Transverse colon (tissue), 4 donors: ENCODE data around the gene POLG. TPM values are rescaled to one million over a fixed set of nuclear protein-coding genes. Genes with fewer than 3 reads are reported as not detected.

Source experiments
- DNase-seq: peaks from one replicate; pipeline ENCODE4 v3.0.0-alpha.2; 2019
- H3K27ac ChIP-seq, 4 donors: fragments of 200-600 bp; sonication (generic); 2 replicates each; pipeline ENCODE4 v1.5.1; 2016 to 2018; ENCODE audit warnings: inconsistent platforms in 4 of 4
- H3K27me3 ChIP-seq: fragments of 200-600 bp; sonication (generic); 2 replicates; pipeline ENCODE4 v1.5.1; 2017; ENCODE audit warnings: inconsistent platforms
- H3K36me3 ChIP-seq, 4 donors: fragments of 200-600 bp; sonication (generic); 2 replicates each; pipeline ENCODE4 v1.5.1; 2017 to 2019; ENCODE audit warnings: inconsistent platforms in 4 of 4
- H3K4me1 ChIP-seq, 4 donors: fragments of 200-600 bp; sonication (generic); 2 replicates each; pipeline ENCODE4 v1.5.1; 2017 to 2020; ENCODE audit warnings: inconsistent platforms in 4 of 4
- H3K4me3 ChIP-seq, 4 donors: fragments of 200-600 bp; sonication (generic); 1 replicate in 1 of 4; 2 replicates in 3 of 4; pipeline versions ENCODE4 v1.5.1 to v1.6.1; 2017 to 2019; ENCODE audit warnings: inconsistent platforms in 4 of 4
- H3K9me3 ChIP-seq, 2 donors: fragments of 200-600 bp; sonication (generic); 2 replicates each; pipeline ENCODE4 v1.5.1; 2017 to 2019; ENCODE audit warnings: inconsistent platforms in 2 of 2
- EP300 ChIP-seq: sonication (generic); formaldehyde crosslinking; IDR thresholded peaks from one replicate; pipeline ENCODE4 v1.6.1; 2017; ENCODE audit warnings: antibody characterized with exemption, low read depth
- POLR2A ChIP-seq: fragments of 450-650 bp; IDR thresholded peaks from one replicate; pipeline ENCODE4 v1.6.1; 2016; ENCODE audit warnings: antibody characterized with exemption, mild to moderate bottlenecking, moderate library complexity
- POLR2AphosphoS5 ChIP-seq, 3 donors: sonication (generic); formaldehyde crosslinking; IDR thresholded peaks; one replicate each; pipeline ENCODE4 v1.6.1; 2016; ENCODE audit warnings: antibody characterized with exemption in 3 of 3
- WGBS, 2 donors: methylation state at CpG; one replicate each; pipeline ENCODE4 v1.1.5; 2018; ENCODE audit warnings: low coverage in 1 of 2; 5-methylcytosine and 5-hydroxymethylcytosine counted together
- in situ Hi-C, 4 donors: fragments of 200-750 bp; cut with MboI; loops; one replicate each; pipeline versions ENCODE4 v1.15.0 to v1.15.1; 2017; ENCODE audit warnings: low sequenced_read_pairs in 3 of 4, low pct_ligation_motif_present in 1 of 4, low pct_unique_long_range_greater_than_20kb in 1 of 4
- intact Hi-C: fragments of 100-400 bp; cut with DNase I; formaldehyde crosslinking; loops from one replicate; pipeline ENCODE4 v1.15.1; 2023; ENCODE audit warnings: low total_unique reads
- total RNA-seq, 4 donors: library from RNA; depleted of rRNA; stranded (reverse); fragments of >200 nt; gene quantifications; one replicate each; pipeline ENCODE4 v1.1.0, GENCODE V29; 2016
- TF ChIP-seq, protein P1 (sequence below), 5 experiments: fragments of 200-600 bp in 3 of 5; fragments of 450-650 bp in 2 of 5; sonication (generic) in 3 of 5; IDR thresholded peaks; 1 replicate in 2 of 5; 2 replicates in 3 of 5; pipeline ENCODE4 v1.5.1; 2016 to 2017; ENCODE audit warnings: antibody characterized with exemption in 5 of 5, inconsistent platforms in 3 of 5, mild to moderate bottlenecking in 2 of 5, moderate library complexity in 1 of 5

POLG gene
- total RNA-seq, 4 donors from 2014 or later: 64.5 to 204 (median 114) TPM

DNA sequence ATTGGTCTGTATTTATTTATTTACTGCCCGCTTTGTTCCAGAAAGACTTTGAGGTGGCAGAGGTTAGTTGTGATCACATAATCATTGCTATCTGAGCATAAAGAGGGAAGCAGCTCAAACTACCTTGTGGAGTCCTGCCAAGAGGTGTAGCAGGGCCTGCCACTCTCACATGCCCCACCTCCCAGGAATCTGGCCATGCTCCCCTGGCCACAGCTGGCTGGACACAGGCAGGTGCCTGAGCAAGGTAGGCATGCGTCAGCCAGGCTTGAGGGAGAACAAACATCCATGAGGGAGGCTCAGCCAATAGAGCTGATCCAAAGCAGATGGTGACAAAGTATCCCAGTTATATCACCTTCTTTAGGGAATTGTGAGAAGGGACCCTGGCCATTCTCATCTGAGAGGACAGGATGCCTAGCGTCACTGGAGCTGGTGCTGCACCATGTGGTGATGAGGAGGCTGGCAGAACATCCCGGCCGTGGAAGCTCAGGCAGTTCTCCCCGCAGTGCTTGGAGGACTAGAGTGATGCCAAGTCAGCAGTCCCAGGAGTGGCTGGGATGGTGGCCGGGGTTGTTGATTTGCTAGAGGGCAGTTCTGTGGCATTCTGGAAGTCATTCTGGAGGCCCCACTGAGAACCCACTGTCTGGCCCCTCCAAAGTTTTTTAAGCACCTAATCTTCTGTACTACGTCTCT, 6.8 kb upstream of the POLG start:
- Histone ChIP-seq H3K27ac (no peak overlapping the region), H3K4me1 (no peaks in the 10 kb centered on the region), H3K36me3 (no peaks in the 10 kb centered on the region), H3K27me3 (peaks cover 5% of the 10 kb centered on the region), H3K4me3 (no peak overlapping the region), H3K9me3 (no peaks in the 10 kb centered on the region)
- WGBS, 2 donors: 60% methylated on average over 8 of the region's 8 CpGs; no CpG with 5 or more reads in 1 of the 2 donors
- intact Hi-C loops (no loop called here), in situ Hi-C loops (no loop called here)
- no peak for DNase-seq
- TF ChIP-seq EP300 (no peak), POLR2AphosphoS5 (IDR thresholded peaks at IDR 0.05) (no peak), POLR2A (no peak)
- TF ChIP-seq, protein P1, sequence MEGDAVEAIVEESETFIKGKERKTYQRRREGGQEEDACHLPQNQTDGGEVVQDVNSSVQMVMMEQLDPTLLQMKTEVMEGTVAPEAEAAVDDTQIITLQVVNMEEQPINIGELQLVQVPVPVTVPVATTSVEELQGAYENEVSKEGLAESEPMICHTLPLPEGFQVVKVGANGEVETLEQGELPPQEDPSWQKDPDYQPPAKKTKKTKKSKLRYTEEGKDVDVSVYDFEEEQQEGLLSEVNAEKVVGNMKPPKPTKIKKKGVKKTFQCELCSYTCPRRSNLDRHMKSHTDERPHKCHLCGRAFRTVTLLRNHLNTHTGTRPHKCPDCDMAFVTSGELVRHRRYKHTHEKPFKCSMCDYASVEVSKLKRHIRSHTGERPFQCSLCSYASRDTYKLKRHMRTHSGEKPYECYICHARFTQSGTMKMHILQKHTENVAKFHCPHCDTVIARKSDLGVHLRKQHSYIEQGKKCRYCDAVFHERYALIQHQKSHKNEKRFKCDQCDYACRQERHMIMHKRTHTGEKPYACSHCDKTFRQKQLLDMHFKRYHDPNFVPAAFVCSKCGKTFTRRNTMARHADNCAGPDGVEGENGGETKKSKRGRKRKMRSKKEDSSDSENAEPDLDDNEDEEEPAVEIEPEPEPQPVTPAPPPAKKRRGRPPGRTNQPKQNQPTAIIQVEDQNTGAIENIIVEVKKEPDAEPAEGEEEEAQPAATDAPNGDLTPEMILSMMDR (IDR thresholded peaks at IDR 0.05): no peak

GRCh38 chr15:89340573-89340972, 5.9 kb upstream of the POLG start:
- H3K4me1 ChIP-seq: peaks cover 0 to 4% (median 3%) of the 10 kb centered on the region in 4 donors

GRCh38 chr15:89338036-89338435, 3.4 kb upstream of the POLG start:
- in situ Hi-C loops: no loop called here
- Histone ChIP-seq H3K27ac (no peak overlapping the region), H3K27me3 (no peaks in the 10 kb centered on the region), H3K4me1 (peaks cover 7 to 19% (median 17%) of the 10 kb centered on the region in 4 donors), H3K9me3 (no peaks in the 10 kb centered on the region), H3K4me3 (no peak overlapping the region), H3K36me3 (peaks cover 0 to 3% (median under 1%) of the 10 kb centered on the region in 4 donors)
- no peak for DNase-seq
- TF ChIP-seq EP300: no peak
- TF ChIP-seq POLR2A: no peak
- TF ChIP-seq, protein P1 (IDR thresholded peaks at IDR 0.05): no peak
- TF ChIP-seq POLR2AphosphoS5 (IDR thresholded peaks at IDR 0.05): no peak
- intact Hi-C loops: no loop called here
- 80 to 100% methylated on average over 1 to 6 of the region's 6 CpGs for WGBS, 2 donors

More at GRCh38 chr15:89340573-89340972, 5.9 kb upstream of the POLG start:
- no peak for DNase-seq
- H3K27me3 ChIP-seq: no peaks in the 10 kb centered on the region
- no peak overlapping the region for H3K4me3 ChIP-seq
- intact Hi-C loops: no loop called here
- H3K36me3 ChIP-seq: no peaks in the 10 kb centered on the region
- WGBS, 2 donors: 69 to 90% methylated on average over 2 to 7 of the region's 7 CpGs
- H3K27ac ChIP-seq: no peak overlapping the region
- in situ Hi-C loops: no loop called here
- H3K9me3 ChIP-seq: no peaks in the 10 kb centered on the region
- TF ChIP-seq EP300: no peak

DNA sequence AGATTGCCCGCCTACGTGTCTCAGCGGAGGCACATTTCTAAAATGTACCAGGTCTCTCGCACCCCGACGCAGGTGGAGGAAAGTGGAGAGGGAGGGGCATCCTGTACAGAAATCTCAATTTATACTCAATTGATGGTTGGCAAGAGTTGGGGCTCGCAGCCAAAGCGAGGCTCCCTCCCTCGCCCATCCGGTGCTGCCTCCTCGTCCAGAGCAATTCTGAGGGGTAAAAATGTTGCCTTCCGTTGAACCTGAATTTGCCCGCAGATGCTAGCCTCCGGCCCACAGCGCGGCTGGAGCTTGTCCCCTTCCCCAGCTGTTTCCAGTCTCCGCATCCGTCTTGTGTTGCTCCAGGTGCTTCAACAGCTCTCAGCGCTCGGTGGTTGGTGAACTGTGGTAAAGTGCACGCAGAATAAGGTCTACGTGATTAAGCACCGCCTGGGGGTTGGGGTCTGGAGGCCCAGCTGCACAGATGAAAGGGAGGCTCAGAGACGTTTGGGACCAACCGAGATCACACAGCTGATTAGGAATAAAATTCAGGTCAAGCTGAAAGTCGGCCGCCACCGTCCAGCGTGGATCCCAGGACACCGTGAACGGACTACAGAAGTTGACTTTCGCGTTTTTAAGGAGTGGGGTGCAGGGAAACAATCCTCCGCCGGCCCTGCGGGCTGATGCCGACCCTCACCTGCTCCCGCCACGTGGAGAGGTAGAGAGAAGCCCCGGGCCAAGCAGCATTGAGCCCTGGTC, 846 bp upstream of the POLG start:
- 17 to 25% methylated on average over 14 to 40 of the region's 40 CpGs for WGBS, 2 donors
- Histone ChIP-seq H3K9me3 (no peaks in the 10 kb centered on the region), H3K4me3 (peak overlapping the region; percentile 24 to 86 (median 58)), H3K27me3 (no peaks in the 10 kb centered on the region), H3K27ac (peak overlapping the region; percentile 90 to 98 (median 96)), H3K36me3 (peaks cover 0 to 14% (median 5%) of the 10 kb centered on the region in 4 donors), H3K4me1 (peaks cover 28 to 44% (median 42%) of the 10 kb centered on the region in 4 donors)
- intact Hi-C loops (no loop called here), in situ Hi-C loops (no loop called here)
- DNase-seq: peak; percentile 43
- TF ChIP-seq, protein P1 (IDR thresholded peaks at IDR 0.05): no peak
- TF ChIP-seq POLR2AphosphoS5 (IDR thresholded peaks at IDR 0.05) (no peak), POLR2A (no peak), EP300 (no peak)
